GM12874 (cell line): ENCODE data around the gene KLHL20.

Source experiments
- TF ChIP-seq, protein P1 (sequence below): IDR thresholded peaks from 2 replicates; pipeline ENCODE4 v1.5.1; 2011; ENCODE audit warnings: low read depth, mild to moderate bottlenecking, control low read depth, low read length, moderate library complexity; ENCODE audit not compliant: insufficient read depth

The KLHL20 gene, protein sequence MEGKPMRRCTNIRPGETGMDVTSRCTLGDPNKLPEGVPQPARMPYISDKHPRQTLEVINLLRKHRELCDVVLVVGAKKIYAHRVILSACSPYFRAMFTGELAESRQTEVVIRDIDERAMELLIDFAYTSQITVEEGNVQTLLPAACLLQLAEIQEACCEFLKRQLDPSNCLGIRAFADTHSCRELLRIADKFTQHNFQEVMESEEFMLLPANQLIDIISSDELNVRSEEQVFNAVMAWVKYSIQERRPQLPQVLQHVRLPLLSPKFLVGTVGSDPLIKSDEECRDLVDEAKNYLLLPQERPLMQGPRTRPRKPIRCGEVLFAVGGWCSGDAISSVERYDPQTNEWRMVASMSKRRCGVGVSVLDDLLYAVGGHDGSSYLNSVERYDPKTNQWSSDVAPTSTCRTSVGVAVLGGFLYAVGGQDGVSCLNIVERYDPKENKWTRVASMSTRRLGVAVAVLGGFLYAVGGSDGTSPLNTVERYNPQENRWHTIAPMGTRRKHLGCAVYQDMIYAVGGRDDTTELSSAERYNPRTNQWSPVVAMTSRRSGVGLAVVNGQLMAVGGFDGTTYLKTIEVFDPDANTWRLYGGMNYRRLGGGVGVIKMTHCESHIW

GRCh38 chr1:173714759-173715537 lies at the start of gene KLHL20:
TSS of gene KLHL20 (plus strand) at chr1:173714981. CDS start at chr1:173716044, 1,063 bp downstream.
- TF ChIP-seq, protein P1, sequence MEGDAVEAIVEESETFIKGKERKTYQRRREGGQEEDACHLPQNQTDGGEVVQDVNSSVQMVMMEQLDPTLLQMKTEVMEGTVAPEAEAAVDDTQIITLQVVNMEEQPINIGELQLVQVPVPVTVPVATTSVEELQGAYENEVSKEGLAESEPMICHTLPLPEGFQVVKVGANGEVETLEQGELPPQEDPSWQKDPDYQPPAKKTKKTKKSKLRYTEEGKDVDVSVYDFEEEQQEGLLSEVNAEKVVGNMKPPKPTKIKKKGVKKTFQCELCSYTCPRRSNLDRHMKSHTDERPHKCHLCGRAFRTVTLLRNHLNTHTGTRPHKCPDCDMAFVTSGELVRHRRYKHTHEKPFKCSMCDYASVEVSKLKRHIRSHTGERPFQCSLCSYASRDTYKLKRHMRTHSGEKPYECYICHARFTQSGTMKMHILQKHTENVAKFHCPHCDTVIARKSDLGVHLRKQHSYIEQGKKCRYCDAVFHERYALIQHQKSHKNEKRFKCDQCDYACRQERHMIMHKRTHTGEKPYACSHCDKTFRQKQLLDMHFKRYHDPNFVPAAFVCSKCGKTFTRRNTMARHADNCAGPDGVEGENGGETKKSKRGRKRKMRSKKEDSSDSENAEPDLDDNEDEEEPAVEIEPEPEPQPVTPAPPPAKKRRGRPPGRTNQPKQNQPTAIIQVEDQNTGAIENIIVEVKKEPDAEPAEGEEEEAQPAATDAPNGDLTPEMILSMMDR: no peak

DNA sequence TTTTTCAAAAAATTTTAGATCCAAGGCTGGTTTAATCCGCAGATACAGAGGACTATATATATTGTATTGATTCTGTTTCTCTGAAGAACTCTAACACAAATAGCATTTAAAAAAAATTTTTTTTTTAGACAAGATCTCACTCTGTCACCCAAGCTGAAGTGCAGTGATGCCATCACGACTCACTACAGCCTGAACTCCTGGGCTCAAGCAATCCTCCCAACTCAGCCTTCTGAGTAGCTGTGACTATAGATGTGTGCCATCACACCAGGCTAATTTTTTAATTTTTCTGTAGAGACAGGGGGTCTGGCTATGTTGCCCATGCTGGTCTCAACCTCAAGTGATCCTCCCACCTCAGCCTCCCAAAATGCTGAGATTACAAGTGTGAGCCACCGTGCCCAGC lies 48.1 kb upstream of the KLHL20 start:
- TF ChIP-seq, protein P1: no peak

DNA sequence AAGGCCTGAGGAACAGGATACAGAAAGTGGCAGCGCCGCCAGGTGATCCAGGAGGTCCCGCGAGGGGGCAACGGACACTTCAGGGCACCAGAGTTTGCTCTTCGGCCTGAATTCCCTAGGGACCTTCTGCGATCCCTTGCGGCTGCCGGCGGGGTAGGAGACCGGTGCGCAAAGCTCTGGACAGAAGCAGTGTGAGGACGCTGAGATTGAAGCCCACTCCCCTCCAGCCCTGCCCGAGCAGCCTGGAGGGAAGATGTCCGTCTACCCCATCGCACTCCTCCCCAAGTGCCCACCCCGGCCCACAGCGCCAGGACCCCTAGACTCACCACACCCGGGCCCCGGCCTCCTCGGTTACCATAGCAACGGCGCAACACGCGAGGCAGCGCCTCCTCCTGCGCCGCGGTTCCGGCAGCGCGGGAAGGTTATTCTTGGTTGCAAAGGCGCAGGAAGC lies 45.3 kb upstream of the KLHL20 start, which contains the start of gene ANKRD45:
TSS of gene ANKRD45 (minus strand) at position 361 of the 451 bp plus-strand sequence. CDS start 10,433 bp downstream, outside the sequence.
- TF ChIP-seq, protein P1: no peak

DNA sequence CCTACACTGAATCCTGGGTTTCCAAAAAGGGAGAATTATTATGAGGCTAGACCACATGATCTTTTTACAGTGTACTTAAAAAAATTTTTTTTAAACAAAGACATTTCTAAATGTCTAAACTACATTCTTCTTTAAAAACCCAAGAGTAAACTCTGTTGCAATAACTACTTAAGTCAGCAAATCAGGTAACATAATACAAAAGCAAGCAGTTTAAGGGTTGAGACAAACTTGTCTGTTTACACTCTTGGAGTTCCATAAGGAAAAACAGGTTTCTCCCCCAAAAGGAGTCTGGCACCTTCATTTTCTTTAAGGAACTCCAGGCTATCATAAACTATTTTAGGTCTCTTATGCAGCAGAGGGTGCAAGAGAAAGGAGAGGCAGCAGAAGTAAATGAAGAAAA lies 32.6 kb upstream of the KLHL20 start:
- TF ChIP-seq, protein P1: no peak

- TF ChIP-seq, protein P1: no peak
Measured at GRCh38 chr1:173688300-173688699, 26.5 kb upstream of the KLHL20 start.

GRCh38 chr1:173693238-173693637 lies 21.5 kb upstream of the KLHL20 start:
- TF ChIP-seq, protein P1: no peak

DNA sequence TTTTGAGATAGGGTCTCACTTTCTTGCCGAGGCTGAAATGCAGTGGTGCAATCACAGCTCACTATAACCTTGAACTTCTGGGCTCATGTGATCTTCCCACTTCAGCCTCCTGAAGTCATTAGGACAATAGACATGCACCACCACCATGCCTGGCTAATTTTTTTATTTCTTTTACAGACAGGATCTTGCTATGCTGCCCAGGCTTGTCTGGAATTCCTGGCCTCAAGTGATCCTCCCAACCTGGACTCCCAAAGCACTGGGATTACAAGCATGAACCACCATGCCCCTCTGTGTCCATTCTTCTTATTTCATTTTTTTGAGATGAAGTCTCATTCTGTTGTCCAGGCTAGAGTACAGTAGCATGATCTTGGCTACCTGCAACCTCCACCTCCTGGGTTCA lies 12.0 kb upstream of the KLHL20 start:
- TF ChIP-seq, protein P1: no peak
